GM13976 (cell line): ENCODE measurements around the gene TPT1.

ENCODE experiments used
- DNase-seq: peaks from one replicate; pipeline ENCODE4 v3.0.0; 2012; ENCODE audit warnings: low spot score
- CTCF ChIP-seq: IDR thresholded peaks from 2 replicates; pipeline ENCODE4 v1.5.1; 2012; ENCODE audit warnings: borderline replicate concordance, mild to moderate bottlenecking; ENCODE audit not compliant: insufficient read depth; ENCODE audit errors: extremely low read depth, missing control alignments, control extremely low read depth
- in situ Hi-C: fragments of 300-500 bp; cut with MboI; formaldehyde crosslinking; loops from one replicate; pipeline ENCODE4 v1.12.0; 2022; ENCODE audit warnings: low sequenced_read_pairs, mixed read lengths, inconsistent platforms; ENCODE audit not compliant: unreplicated experiment

TPT1 gene

DNA sequence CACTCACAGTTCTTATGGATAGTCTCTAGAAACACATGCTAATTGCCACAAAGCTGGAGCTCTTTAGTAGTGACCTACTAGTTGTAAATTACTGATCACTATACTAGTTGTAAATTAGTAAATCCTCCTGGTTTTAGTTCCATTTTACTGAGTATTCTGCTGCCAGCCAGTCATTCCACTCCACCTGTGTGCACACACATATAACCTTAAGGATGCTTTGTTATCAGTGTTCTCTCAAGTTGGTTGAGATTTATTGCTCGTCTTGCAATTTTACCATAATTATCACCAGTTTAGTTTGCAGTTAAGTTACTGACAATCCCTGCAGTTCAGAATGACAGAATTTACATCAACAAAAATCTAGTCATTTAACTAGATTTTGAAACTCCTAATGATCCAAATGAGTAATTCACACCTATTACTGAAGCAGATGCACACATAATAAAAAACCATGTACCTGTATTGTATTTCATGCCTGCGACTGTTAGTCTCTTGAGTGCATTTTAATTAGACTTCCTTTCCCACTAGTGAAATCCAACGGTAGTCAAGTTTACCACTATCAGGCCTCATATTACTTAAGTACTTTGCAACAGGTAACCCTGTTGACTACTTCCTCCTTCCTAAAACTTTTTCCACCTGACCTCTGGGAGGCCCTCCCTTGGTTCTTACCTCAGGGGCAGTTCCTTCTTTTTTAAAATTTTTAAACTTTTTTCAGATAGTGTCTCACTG, 7.6 kb downstream of the TPT1 start:
- DNase-seq, result no peak
- in situ Hi-C loops, result no loop called here

DNA sequence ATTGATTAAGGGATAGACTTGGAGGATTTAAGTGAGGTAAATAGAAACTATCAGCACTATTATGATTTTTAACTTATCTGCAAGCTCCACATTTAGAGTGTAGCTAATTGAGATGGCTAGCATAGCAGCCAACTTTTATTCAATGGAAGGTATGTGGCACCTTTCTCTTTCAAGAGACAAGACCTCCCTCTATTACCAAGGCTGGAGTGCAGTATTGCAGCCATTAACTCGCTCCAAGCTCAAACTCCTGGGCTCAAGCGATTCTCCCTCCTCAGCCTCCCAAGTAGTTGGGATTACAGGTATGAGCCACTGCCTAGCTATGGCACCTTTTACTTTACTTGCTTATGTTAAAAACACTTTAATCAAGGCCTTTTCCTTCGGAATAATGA, 8.2 kb downstream of the TPT1 start:
- TF ChIP-seq CTCF, result no peak
- DNase-seq, result no peak
- in situ Hi-C loops, result no loop called here

More for the DNA sequence above, 7.6 kb downstream of the TPT1 start:
- no peak for TF ChIP-seq CTCF

- in situ Hi-C loops, result no loop called here
- no peak for DNase-seq
- no peak for TF ChIP-seq CTCF
Measured at GRCh38 chr13:45332036-45332830, 8.8 kb downstream of the TPT1 start.

GRCh38 chr13:45331692-45332035, 9.3 kb downstream of the TPT1 start:
- no peak for DNase-seq
- TF ChIP-seq CTCF, result no peak
- in situ Hi-C loops, result no loop called here

DNA sequence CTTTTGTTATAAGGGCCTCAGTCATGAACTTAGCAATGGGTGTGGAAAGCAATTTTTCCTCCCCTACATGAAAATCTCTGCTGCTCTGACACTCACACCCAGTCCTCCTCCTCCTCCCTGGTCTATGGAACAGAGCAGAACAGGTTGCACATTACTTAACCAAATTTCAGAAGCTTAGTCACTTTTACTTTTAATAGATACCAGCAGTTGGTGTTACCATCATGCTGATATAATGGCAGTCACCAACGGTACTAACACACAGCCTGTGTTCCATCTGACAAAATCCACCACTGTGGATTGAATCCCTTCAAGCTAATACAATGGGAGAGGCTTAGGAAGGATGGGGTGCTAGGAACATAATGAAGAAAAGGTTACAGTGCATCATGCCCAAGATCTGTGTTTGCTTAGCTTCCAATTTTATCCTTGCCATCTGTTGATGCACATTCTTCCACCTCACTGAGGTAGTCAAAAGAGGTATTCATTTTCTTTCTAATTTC, 9.8 kb downstream of the TPT1 start:
- no peak for TF ChIP-seq CTCF
- DNase-seq, result no peak
- in situ Hi-C loops, result no loop called here

- in situ Hi-C loops, result no loop called here
- TF ChIP-seq CTCF, result no peak
- DNase-seq, result no peak
Measured at GRCh38 chr13:45328661-45329111, 12.3 kb downstream of the TPT1 start.
